Measurements from ENCODE around the gene PIK3R6.

DNA sequence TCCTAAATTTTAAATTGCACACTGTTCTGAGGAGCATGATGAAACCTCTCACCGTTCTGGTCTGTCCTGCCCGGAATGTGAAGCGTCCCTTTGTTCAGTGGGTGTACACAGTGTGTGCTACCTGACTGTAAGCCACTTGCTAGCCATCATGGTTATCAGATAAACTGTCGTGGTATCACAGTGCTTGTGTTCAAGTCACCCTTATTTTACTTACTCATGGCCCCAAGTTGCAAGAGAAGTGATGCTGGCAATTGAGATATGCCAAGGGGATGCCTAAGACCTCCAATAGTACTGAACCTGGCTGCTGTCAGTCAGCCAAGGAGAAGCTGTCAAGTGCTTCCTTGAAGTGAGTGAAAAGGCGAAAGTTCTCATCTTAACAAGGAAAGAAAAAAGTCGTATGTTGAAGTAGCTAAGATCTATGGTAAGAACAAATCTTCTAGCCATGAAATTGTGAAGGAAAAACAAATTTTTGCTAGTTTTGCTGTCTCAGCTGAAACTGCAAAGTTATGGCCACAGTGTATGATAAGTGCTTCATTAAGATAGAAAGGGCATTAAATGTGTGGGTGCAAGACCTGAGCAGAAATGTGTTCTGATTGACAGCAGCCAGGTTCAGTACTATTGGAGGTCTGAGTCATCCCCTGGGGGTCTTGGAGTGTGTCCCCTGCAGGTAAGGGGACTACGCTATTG is 5.8 kb downstream of the PIK3R6 start:
- TF ChIP-seq, protein P1, sequence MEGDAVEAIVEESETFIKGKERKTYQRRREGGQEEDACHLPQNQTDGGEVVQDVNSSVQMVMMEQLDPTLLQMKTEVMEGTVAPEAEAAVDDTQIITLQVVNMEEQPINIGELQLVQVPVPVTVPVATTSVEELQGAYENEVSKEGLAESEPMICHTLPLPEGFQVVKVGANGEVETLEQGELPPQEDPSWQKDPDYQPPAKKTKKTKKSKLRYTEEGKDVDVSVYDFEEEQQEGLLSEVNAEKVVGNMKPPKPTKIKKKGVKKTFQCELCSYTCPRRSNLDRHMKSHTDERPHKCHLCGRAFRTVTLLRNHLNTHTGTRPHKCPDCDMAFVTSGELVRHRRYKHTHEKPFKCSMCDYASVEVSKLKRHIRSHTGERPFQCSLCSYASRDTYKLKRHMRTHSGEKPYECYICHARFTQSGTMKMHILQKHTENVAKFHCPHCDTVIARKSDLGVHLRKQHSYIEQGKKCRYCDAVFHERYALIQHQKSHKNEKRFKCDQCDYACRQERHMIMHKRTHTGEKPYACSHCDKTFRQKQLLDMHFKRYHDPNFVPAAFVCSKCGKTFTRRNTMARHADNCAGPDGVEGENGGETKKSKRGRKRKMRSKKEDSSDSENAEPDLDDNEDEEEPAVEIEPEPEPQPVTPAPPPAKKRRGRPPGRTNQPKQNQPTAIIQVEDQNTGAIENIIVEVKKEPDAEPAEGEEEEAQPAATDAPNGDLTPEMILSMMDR (IDR thresholded peaks at IDR 0.05; ENCODE audit: low read depth, low read length): no peak
- TF ChIP-seq POLR2A (IDR thresholded peaks at IDR 0.05; ENCODE audit: extremely low read depth, insufficient read length): no peak

Measured in NB4 (cell line).